ENCODE results near the gene GKN1. TPM values are rescaled to one million over a fixed set of nuclear protein-coding genes. Genes with fewer than 3 reads are reported as not detected.

GKN1 gene
- total RNA-seq, 1 experiment from 2014 or later: not detected

- TF ChIP-seq, protein P1, sequence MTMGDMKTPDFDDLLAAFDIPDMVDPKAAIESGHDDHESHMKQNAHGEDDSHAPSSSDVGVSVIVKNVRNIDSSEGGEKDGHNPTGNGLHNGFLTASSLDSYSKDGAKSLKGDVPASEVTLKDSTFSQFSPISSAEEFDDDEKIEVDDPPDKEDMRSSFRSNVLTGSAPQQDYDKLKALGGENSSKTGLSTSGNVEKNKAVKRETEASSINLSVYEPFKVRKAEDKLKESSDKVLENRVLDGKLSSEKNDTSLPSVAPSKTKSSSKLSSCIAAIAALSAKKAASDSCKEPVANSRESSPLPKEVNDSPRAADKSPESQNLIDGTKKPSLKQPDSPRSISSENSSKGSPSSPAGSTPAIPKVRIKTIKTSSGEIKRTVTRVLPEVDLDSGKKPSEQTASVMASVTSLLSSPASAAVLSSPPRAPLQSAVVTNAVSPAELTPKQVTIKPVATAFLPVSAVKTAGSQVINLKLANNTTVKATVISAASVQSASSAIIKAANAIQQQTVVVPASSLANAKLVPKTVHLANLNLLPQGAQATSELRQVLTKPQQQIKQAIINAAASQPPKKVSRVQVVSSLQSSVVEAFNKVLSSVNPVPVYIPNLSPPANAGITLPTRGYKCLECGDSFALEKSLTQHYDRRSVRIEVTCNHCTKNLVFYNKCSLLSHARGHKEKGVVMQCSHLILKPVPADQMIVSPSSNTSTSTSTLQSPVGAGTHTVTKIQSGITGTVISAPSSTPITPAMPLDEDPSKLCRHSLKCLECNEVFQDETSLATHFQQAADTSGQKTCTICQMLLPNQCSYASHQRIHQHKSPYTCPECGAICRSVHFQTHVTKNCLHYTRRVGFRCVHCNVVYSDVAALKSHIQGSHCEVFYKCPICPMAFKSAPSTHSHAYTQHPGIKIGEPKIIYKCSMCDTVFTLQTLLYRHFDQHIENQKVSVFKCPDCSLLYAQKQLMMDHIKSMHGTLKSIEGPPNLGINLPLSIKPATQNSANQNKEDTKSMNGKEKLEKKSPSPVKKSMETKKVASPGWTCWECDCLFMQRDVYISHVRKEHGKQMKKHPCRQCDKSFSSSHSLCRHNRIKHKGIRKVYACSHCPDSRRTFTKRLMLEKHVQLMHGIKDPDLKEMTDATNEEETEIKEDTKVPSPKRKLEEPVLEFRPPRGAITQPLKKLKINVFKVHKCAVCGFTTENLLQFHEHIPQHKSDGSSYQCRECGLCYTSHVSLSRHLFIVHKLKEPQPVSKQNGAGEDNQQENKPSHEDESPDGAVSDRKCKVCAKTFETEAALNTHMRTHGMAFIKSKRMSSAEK (CRISPR knock-in tag; IDR thresholded peaks at IDR 0.05; ENCODE audit: borderline replicate concordance): no peak
- TF ChIP-seq, protein P2, sequence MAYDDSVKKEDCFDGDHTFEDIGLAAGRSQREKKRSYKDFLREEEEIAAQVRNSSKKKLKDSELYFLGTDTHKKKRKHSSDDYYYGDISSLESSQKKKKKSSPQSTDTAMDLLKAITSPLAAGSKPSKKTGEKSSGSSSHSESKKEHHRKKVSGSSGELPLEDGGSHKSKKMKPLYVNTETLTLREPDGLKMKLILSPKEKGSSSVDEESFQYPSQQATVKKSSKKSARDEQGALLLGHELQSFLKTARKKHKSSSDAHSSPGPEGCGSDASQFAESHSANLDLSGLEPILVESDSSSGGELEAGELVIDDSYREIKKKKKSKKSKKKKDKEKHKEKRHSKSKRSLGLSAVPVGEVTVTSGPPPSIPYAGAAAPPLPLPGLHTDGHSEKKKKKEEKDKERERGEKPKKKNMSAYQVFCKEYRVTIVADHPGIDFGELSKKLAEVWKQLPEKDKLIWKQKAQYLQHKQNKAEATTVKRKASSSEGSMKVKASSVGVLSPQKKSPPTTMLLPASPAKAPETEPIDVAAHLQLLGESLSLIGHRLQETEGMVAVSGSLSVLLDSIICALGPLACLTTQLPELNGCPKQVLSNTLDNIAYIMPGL (CRISPR knock-in tag; IDR thresholded peaks at IDR 0.05): no peak
- TF ChIP-seq, protein P3, sequence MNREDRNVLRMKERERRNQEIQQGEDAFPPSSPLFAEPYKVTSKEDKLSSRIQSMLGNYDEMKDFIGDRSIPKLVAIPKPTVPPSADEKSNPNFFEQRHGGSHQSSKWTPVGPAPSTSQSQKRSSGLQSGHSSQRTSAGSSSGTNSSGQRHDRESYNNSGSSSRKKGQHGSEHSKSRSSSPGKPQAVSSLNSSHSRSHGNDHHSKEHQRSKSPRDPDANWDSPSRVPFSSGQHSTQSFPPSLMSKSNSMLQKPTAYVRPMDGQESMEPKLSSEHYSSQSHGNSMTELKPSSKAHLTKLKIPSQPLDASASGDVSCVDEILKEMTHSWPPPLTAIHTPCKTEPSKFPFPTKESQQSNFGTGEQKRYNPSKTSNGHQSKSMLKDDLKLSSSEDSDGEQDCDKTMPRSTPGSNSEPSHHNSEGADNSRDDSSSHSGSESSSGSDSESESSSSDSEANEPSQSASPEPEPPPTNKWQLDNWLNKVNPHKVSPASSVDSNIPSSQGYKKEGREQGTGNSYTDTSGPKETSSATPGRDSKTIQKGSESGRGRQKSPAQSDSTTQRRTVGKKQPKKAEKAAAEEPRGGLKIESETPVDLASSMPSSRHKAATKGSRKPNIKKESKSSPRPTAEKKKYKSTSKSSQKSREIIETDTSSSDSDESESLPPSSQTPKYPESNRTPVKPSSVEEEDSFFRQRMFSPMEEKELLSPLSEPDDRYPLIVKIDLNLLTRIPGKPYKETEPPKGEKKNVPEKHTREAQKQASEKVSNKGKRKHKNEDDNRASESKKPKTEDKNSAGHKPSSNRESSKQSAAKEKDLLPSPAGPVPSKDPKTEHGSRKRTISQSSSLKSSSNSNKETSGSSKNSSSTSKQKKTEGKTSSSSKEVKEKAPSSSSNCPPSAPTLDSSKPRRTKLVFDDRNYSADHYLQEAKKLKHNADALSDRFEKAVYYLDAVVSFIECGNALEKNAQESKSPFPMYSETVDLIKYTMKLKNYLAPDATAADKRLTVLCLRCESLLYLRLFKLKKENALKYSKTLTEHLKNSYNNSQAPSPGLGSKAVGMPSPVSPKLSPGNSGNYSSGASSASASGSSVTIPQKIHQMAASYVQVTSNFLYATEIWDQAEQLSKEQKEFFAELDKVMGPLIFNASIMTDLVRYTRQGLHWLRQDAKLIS (CRISPR knock-in tag; IDR thresholded peaks at IDR 0.05; ENCODE audit: borderline replicate concordance): no peak
- TF ChIP-seq ZNF232 (CRISPR knock-in tag; IDR thresholded peaks at IDR 0.05) (no peak), NR3C1 (CRISPR knock-in tag; conservative IDR thresholded peaks at IDR 0.05; ENCODE audit: low read depth) (no peak), SP1 (CRISPR knock-in tag; conservative IDR thresholded peaks at IDR 0.05) (no peak), TEAD1 (CRISPR knock-in tag; IDR thresholded peaks at IDR 0.05) (no peak)
- TF ChIP-seq, protein P4, sequence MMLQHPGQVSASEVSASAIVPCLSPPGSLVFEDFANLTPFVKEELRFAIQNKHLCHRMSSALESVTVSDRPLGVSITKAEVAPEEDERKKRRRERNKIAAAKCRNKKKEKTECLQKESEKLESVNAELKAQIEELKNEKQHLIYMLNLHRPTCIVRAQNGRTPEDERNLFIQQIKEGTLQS (CRISPR knock-in tag; conservative IDR thresholded peaks at IDR 0.05): no peak
- TF ChIP-seq, protein P5, sequence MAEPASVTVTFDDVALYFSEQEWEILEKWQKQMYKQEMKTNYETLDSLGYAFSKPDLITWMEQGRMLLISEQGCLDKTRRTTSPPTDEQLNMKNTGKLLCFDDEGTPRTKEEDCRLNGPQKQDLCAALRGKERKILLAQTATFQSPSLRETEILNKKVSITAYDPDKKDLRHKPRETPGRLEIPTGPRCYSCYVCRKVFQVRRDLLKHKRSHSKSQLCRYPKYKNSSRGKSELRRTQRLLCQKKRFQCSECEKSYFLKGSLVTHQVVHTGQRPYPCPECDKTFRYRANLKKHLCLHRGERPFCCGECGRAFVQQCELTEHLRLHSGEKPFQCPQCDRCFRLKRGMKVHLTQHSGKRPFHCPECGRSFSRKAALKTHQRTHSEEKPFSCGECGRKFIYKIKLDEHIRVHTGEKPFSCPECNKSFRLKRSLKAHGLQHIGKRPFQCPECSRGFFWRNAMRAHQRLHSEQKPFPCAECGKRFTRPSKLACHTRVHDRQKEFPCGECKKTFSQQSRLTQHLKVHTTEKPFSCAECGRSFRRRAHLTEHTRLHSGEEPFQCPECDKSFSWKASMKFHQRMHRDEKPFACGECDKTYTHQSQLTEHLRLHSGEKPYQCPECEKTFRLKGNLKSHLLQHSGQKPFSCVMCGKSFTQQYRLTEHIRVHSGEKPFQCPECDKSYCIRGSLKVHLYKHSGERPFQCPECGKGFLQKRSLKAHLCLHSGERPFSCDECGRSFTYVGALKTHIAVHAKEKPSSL (CRISPR knock-in tag; conservative IDR thresholded peaks at IDR 0.05): no peak
Measured at GRCh38 chr2:68936889-68937288, 37.5 kb upstream of the GKN1 start (continued).

- no peak overlapping the region for H3K4me3 Mint-ChIP-seq
- no peak for ATAC-seq
- no peak overlapping the region for H3K27ac Mint-ChIP-seq
- ChIA-PET CTCF (interaction anchor here (0.7 to 2.7 kb wide), 2 partner anchors 12 to 450 kb away, joined by 4 to 6 read pairs; no protein-coding TSS in a partner anchor), POLR2A (no interaction called here)
- H3K36me3 Mint-ChIP-seq: no peaks in the 10 kb centered on the region
- peaks cover 9% of the 10 kb centered on the region; the same call in 1 of the 2 replicates for H3K27me3 Mint-ChIP-seq (ENCODE audit: low read depth)
- no peaks in the 10 kb centered on the region for H3K4me1 Mint-ChIP-seq
- no peak for TF ChIP-seq SOX15 (CRISPR knock-in tag; IDR thresholded peaks at IDR 0.05)
- DNase-seq (ENCODE audit: low spot score): no peak
- peaks cover 15% of the 10 kb centered on the region for H3K9me3 Mint-ChIP-seq
Measured at GRCh38 chr2:68937346-68938055, 36.9 kb upstream of the GKN1 start.
